GM18870 (cell line): ENCODE measurements around the gene UTS2.

ENCODE experiments used
- ATAC-seq: cut with Tn5 transposase; IDR thresholded peaks from one replicate; pipeline ENCODE4 v1.9.1; 2021; ENCODE audit warnings: moderate library complexity; ENCODE audit not compliant: unreplicated experiment

Gene UTS2

DNA sequence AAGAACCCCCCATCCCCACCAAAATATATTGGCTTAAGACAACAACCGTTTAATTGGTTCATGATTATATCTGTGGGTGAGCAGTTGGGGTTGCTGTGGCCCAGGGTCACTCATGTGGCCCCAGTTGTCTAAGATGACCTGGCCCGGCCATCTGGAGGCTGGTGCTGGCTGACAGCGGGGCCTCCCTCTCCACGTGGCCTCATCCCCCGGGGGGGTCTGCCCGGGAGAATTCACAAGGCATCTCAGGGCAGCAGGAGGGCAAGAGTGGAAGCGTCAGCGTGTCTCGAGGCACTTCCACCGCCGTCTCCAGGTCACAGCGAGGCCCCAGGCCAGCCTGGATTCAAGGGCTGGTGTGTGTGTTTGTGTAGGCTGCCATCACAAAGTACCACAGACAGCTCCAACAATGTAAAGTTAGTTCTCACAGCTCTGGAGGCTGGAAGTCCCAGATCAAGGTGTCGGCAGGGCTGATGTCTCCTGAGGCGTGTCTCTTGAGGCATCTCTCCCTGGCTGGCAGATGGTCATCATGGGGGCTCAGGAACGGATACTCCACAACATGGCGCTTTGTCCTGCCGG is 11.0 kb upstream of the UTS2 start:
- no peak for ATAC-seq

DNA sequence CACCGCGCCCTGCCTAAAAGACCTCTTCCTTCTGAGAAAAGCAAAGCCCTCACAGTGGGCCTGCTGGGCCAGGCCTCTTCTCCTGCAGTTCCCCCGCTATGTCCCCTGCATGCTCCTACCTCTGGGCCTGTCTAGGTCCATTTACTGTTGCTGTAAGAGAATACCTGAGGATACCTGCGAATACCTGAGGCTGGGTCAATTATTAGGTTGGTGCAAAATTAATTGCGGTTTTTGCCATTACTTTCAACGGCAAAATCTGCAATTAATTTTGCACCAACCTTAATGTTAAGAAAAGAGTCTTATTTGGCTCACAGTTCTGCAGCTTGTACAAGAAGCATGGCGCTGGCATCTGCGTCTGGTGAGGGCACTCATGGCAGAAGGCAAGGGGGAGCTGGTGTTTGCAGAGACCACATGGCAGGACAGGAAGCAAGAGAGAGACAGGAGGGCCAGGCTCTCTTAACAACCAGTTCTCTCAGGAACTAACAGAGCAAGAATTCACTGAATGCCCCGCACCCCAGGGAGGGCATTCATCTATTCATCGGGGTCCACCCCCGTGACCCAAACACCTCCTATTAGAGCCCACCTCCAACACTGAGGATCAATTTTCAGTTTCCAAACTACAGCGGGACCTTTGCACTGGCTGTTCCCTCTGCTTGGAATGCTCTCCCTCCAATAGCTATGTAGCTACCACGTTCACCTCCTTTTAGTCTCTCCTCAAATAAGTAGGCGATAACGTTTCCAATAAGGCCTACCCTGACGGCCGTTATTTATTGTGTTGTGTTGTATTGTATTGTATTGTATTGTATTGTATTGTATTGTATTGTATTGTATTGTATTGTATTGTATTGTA is 9.6 kb upstream of the UTS2 start:
- ATAC-seq: no peak

DNA sequence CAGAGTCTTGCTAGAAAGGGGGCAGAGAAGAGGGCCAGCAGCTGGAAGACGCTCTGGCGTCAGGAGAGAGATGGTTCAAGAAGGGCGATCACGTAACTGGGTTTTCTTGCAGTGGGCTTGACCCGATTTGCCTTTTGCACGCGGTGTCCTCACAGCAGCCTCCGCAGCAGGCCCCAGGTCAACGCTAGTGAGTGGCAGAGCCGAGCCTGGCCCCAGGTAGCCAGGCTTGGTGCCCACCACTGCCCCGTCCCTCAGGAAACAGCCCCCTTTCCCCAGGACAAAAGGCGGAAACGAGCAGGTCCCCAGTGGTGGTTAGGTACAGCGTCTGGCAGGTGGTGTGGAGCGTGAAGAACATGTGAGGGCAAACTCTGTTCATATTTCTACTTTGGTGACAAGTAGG is 8.6 kb upstream of the UTS2 start:
- ATAC-seq: no peak

- no peak for ATAC-seq
These were observed 7.3 kb upstream of the UTS2 start for GRCh38 chr1:7860130-7860529.

- ATAC-seq: no peak
These were observed 6.5 kb upstream of the UTS2 start for GRCh38 chr1:7859406-7859805.

DNA sequence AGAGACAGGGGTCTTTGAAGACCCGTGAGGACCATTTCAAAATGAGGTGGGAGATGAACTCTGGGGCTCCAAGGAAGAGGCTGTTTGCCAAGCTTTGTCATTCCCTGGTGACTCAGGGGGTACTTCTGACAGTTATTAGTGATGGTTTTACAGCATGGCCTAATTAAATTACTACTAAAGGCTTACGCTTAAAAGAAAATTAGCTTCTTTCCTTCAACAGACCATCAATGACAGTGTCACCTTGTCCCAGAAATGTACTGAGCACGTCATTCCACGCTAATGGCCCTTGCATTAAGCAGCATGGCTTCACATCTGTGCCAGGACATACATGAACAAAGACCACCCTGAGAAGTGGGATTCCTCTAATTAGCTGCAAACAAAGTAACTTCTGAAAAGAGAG is 5.1 kb upstream of the UTS2 start:
- no peak for ATAC-seq

GRCh38 chr1:7857000-7857399 is 4.1 kb upstream of the UTS2 start:
- no peak for ATAC-seq

DNA sequence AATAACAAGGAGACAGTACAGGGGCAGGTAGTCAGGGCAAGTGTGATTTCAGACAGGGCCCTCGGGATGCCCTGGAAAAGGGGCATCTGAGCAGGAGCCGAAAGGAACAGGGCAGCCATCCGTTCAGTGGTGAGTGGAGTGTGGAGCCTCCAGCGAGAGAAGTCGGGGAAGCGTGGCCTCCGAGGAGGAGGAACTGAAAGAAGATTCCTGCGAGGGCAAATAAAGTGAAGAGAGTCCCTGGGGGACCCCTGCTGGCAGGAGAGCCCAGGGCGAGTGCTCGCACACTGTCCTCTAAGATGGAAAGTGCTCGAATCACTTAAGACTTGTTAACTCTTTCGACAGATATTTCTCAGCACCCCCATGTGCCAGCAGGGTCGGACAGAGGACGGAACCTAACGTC is 3.5 kb upstream of the UTS2 start:
- ATAC-seq: no peak

- no peak for ATAC-seq
These were observed 790 bp upstream of the UTS2 start for GRCh38 chr1:7853684-7854026.

GRCh38 chr1:7850786-7851185 is 2.1 kb downstream of the UTS2 start:
- ATAC-seq: no peak

DNA sequence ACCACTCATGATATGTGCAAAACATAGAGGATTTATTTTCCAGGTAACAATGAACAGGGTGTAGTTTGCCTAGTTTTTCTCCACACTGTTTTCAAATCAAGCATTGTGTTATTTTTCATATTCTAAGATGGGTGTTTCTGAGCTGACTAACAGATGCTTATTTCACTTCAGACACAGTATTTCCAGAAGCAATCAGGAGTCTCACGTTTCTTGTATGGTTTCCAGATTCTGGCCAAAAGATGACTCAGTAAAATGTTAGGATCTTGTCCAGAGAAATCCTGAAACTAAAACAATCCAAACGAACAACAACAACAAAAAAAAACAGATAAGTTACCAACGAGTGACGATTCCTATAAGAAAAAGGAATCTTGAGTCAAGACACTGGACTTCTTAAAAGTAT is 5.3 kb downstream of the UTS2 start:
- ATAC-seq: no peak

DNA sequence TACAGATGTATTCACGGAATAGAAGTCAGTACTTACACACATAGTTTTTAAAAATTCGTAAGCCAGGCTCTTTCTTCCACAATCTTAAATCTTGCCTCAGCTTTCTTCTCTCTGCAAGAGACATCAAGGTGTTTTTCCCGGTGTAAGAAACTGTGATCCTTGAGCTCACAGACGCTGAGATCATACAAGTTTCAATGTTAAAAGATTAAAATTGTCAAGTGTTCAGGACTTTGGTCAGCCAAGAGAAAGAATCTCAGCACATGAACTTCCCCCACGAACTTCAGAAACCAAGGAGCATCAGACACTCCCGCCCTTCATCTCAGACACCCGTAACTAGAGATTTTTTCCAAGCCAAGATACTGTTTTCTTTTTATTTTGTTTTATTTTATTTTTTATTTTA is 6.2 kb downstream of the UTS2 start:
- no peak for ATAC-seq

GRCh38 chr1:7845761-7846160 is 7.1 kb downstream of the UTS2 start:
- no peak for ATAC-seq

DNA sequence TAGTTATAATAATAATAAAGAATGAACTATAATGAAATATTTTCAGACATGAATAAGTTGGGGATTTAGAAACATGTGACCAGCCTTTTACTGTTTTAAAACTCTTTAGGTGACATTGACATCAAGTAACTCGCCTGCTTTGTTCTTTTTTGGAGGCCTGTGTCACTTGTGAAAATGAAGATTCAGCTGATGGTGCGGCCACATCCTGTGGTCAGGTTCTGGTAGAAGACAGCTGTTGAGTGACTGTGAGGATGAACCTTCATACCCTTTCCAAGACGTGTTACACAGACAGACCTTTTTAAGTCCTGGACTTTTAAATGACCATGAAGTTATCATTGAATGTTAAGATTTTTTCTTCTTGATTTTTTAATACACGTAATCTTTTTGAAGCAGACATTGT is 10.3 kb downstream of the UTS2 start:
- ATAC-seq: no peak

DNA sequence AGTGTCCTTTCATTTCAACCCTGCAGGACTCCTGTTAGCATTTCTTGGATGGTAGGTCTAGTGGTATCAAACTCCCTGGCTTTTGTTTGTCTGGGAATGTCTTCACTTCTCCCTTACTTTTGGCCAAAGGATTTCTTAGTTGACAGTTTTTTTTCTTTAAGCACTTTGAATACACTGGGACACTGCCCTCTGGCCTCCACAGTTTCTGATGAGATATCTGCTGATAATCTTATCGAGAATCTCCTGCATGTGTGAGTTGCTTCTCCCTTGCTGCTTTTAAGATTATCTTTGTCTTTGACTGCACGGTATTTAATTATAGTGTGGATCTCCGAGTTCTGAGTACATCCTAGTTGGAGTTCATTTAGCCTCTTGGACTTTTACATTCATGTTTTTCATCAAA is 13.3 kb downstream of the UTS2 start:
- no peak for ATAC-seq

DNA sequence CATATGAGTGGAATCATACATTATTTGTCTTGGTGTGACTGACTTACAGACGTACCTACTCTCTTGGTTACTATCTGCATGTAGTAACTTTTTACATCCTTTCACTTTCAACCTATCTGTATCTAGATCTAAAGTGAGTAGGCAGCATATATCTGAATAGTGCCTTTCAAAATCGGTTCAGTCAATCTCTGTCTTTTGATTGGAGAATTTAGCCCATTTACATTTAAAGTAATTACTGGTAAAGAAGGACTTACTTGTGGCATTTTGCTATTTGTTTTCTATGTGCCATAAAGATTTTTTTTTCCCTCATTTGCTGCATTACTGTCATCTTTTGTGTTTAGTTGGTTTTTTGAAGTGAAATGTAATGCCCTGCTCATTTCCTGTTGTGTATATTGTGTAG is 14.2 kb downstream of the UTS2 start:
- no peak for ATAC-seq

DNA sequence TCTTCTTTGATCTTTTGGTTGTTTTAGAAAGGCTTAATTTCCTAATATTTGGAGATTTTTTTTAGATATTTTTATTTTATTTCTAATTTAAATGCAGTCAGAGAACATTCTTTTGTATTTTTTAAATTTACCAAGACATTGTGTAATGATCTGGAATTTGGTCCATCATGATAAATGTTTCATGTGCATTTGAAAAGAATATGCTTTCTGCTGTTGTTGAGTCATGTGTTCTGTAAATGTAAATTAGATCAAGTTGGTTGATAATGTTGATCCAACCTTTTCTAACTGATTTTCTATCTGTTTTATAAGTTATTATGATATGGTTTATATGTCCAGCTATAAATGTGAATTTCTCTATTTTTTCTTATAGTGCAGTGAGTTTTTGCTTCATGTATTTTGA is 19.8 kb downstream of the UTS2 start:
- no peak for ATAC-seq

DNA sequence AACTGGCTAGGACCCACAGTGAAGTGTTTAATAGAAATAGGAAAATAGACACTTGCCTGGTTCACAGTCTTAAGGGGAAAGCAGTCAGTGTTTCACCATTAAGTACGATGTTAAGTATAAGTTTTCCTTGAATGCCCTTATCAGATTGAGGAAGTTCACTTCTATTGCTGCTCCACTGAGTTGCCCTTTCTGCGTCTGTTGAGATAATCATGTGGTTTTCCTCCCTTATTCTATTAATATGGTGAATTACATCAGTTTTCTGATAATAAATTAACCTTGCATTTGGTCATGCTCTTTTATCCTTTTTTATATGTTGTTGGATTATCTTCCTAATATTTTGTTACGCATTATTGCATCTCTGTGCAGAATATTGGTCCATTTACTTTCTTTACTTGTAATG is 21.4 kb downstream of the UTS2 start:
- no peak for ATAC-seq

- no peak for ATAC-seq
These were observed 25.5 kb downstream of the UTS2 start for GRCh38 chr1:7827126-7827955.

DNA sequence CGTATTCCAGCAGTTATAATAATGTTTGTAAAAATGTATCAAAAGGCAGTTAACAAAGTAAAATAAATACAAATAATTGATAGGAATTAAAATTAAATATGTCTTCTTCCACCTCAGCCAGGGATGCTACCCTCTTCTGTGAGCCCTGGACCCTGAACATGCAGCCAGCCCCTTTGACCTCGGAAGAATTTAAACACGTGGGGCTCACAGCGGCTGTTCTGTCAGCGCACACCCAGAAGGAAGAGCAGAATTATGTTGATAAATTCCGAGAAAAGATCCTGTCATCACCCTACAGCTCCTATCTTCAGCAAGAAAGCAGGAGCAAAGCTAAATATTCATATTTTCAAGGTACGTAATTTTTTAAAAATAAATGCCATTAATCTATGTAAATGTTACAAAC is 26.5 kb downstream of the UTS2 start:
- ATAC-seq: no peak

DNA sequence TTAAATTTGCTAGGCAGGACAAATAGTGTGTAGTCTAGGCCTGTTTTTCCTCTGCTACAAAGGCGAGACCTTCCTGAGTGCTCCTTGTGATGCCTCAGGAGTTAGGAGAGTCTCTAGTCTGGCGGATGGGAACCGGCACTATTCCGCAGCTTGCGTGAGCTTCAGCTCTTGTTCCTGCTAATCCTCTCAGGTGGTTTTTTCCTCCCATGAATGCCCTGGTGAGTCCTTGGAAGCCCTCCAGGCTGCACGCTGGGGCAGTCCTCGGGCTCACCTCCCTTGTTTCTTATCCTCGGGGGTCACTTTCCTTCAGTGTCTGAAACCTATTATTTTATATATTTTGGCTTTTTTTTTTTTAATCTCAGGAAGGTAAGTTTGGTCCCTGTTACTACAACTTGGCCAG is 28.2 kb downstream of the UTS2 start:
- no peak for ATAC-seq

- no peak for ATAC-seq
These were observed 31.6 kb downstream of the UTS2 start for GRCh38 chr1:7821282-7821681.
